ENCODE results near the gene MYO9A. TPM values are rescaled to one million over a fixed set of nuclear protein-coding genes. Genes with fewer than 3 reads are reported as not detected.

Gene MYO9A
- total RNA-seq, 1 experiment from 2014 or later = 41.6 TPM

GRCh38 chr15:71885390-71885789 lies 232.6 kb downstream of the MYO9A start:
- DNase-seq (ENCODE audit: low read depth, low spot score) (no peak), ATAC-seq (no peak)
- H3K27ac ChIP-seq (ENCODE audit: low read length) = no peak overlapping the region
- TF ChIP-seq TCF7L2 (IDR thresholded peaks at IDR 0.05; ENCODE audit: low read depth, low read length) (no peak), REST (IDR thresholded peaks at IDR 0.05; ENCODE audit: insufficient read depth in 1 of 2, low read depth in 2 of 2, low read length in 1 of 2) (no peak), SIN3A (IDR thresholded peaks at IDR 0.05; ENCODE audit: borderline replicate concordance, insufficient read depth, low read depth, low read length) (no peak), POLR2AphosphoS5 (IDR thresholded peaks at IDR 0.05; ENCODE audit: low read depth, low read length) (no peak)
- H3K27me3 ChIP-seq (ENCODE audit: control insufficient read depth, insufficient read depth, low read length) = no peaks in the 10 kb centered on the region
- intact Hi-C loops (cut with micrococcal nuclease; ENCODE audit: unreplicated experiment) (no loop called here), in situ Hi-C loops (cut with HindIII; ENCODE audit: low pct_unique_long_range_greater_than_20kb, low sequenced_read_pairs) (no loop called here)
- no peak overlapping the region for H3K4me3 ChIP-seq (ENCODE audit: low read depth in 2 of 2, low read length in 2 of 2)
- no peaks in the 10 kb centered on the region for H3K4me1 ChIP-seq (ENCODE audit: control insufficient read depth, insufficient read depth, low read length)
- H3K36me3 ChIP-seq (ENCODE audit: control insufficient read depth, insufficient read depth, low read length) = peaks cover 7% of the 10 kb centered on the region
- BruUV-seq (replicated peaks) = no TSS peak
- POLR2A ChIA-PET = no interaction called here
- H3K9me3 ChIP-seq (ENCODE audit: control insufficient read depth, insufficient read depth, low read depth, low read length) = no peaks in the 10 kb centered on the region
- CTCF ChIA-PET = no interaction called here

GRCh38 chr15:71883447-71883846 lies 234.5 kb downstream of the MYO9A start:
- no peak for ATAC-seq
- Histone ChIP-seq H3K36me3 (ENCODE audit: control insufficient read depth, insufficient read depth, low read length) (peaks cover 7% of the 10 kb centered on the region), H3K4me1 (ENCODE audit: control insufficient read depth, insufficient read depth, low read length) (no peaks in the 10 kb centered on the region), H3K4me3 (ENCODE audit: low read depth in 2 of 2, low read length in 2 of 2) (no peak overlapping the region), H3K27me3 (ENCODE audit: control insufficient read depth, insufficient read depth, low read length) (no peaks in the 10 kb centered on the region), H3K9me3 (ENCODE audit: control insufficient read depth, insufficient read depth, low read depth, low read length) (no peaks in the 10 kb centered on the region), H3K27ac (ENCODE audit: low read length) (no peak overlapping the region)
- no peak for DNase-seq (ENCODE audit: low read depth, low spot score)
- intact Hi-C loops (cut with micrococcal nuclease; ENCODE audit: unreplicated experiment) = no loop called here
- ChIA-PET POLR2A (interaction anchor here (0.6 kb wide), 1 partner anchor 156 kb away, joined by 9 read pairs; no protein-coding TSS in a partner anchor), CTCF (no interaction called here)
- BruUV-seq (replicated peaks) = no TSS peak
- TF ChIP-seq CTCF (IDR thresholded peaks at IDR 0.05) (no peak), REST (IDR thresholded peaks at IDR 0.05; ENCODE audit: insufficient read depth in 1 of 2, low read depth in 2 of 2, low read length in 1 of 2) (no peak)
- in situ Hi-C loops (cut with HindIII; ENCODE audit: low pct_unique_long_range_greater_than_20kb, low sequenced_read_pairs) = no loop called here

Data from Panc1 (cell line).